PC-3 (cell line): ENCODE data around the gene PFKFB2.

Experiments used
- CTCF ChIP-seq: fragments of 300-600 bp; sonication (generic); conservative IDR thresholded peaks from 2 replicates; pipeline ENCODE4 v1.5.1; 2017; ENCODE audit warnings: antibody characterized with exemption, low read depth, mild to moderate bottlenecking, low read length
- EZH2 ChIP-seq: fragments of 300-600 bp; sonication (generic); IDR thresholded peaks from one replicate; pipeline ENCODE4 v1.6.1; 2017; ENCODE audit warnings: antibody characterized with exemption, mild to moderate bottlenecking, low read length; ENCODE audit not compliant: unreplicated experiment
- EZH2phosphoT487 ChIP-seq: fragments of 300-600 bp; sonication (generic); IDR thresholded peaks from 2 replicates; pipeline ENCODE4 v1.6.1; 2018; ENCODE audit warnings: mild to moderate bottlenecking, antibody characterized with exemption, low read length, borderline replicate concordance

- TF ChIP-seq CTCF (peak; percentile 99), EZH2 (no peak), EZH2phosphoT487 (no peak)
These were observed 3.1 kb upstream of the PFKFB2 start for GRCh38 chr1:207049974-207050391.
